Dedifferentiated amniotic fluid mesenchymal stem cell (primary cell): ENCODE results near the gene GNAQ.
A peak's percentile ranks its signal among the peaks of the same experiment; 100 is the strongest.

ENCODE experiments used
- DNase-seq: peaks from one replicate; pipeline ENCODE4 v3.0.0-alpha.2; 2016; ENCODE audit errors: extremely low spot score

The GNAQ gene

DNA sequence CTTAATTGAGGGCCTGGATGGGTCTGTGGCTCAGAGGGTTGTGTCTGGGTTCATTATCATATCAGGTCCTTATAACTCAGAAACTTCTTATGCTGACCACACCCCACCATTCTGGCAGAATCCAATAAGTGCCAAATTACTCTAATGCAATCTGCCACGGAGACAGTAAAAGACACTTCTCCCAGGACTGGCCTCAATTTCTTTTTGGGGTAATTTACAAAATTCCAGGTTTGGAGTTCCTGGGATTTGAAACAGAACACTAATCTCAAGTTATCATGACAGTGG lies 187.8 kb downstream of the GNAQ start:
- DNase-seq: no peak

DNA sequence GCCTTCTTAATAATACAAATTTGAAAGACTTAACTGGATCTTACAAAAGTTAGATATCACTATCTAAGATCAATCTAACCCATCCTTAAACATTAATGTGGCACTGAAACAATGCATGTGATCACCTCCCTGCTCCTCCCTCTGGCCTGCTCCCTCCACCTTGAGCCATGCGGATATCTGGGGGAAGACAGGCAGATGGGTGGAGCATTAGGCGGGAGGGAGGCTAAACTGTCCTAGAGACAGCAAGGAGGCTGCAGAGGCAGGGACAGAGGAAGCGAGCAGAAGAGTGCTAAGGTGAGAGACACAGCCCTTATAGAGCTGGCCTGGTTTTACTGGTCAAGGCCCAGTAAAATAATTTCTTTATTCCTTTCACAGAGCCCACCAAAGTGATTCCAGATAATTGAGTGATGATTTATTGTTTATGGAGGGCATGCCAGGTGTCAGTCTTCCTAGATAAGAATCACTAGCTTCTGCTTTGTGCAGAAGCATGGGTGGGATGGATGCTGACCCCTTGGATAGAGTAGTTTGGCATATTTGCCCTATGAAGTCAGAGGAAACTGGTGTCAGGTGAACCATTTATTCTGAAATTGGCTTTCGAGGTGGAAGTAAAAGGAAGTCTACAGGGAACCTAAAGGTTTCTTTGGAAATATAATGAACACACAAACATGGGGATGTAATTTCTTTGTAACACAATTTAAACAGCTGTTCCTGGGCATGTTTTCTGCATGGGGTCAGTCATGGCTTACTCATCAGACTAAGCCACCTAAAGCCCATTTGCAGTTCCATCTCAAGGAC lies 188.3 kb downstream of the GNAQ start:
- no peak for DNase-seq

DNA sequence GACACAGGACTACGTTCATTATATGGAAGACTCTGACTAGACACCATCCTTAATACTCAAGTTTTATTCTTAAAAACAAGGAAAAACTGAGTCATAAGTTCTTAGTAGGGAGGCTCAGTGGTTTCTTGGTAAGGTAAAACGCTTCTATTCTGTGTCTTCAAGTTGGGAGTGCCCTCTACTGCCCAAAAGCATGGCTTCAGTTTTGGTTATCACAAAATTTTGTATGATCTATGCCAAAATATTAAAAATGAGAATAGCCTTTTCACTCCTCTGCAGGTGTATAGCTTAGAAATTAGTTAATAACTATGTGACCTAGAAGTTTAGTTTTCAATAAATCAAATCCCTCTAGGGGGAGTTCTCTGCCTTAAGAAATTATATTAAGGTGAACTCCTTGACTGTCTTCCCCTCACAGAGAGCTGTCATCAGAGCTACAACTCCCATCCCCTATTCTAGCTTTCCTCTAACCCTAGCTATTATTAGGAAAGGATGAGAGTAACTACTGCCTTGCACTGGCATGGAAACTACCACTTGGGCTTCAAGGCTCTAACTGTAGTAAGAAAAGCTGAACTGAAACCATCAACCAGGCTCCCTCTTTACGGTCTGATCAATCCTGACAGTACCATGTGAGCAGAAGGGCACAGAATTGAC lies 189.7 kb downstream of the GNAQ start:
- DNase-seq: no peak

DNA sequence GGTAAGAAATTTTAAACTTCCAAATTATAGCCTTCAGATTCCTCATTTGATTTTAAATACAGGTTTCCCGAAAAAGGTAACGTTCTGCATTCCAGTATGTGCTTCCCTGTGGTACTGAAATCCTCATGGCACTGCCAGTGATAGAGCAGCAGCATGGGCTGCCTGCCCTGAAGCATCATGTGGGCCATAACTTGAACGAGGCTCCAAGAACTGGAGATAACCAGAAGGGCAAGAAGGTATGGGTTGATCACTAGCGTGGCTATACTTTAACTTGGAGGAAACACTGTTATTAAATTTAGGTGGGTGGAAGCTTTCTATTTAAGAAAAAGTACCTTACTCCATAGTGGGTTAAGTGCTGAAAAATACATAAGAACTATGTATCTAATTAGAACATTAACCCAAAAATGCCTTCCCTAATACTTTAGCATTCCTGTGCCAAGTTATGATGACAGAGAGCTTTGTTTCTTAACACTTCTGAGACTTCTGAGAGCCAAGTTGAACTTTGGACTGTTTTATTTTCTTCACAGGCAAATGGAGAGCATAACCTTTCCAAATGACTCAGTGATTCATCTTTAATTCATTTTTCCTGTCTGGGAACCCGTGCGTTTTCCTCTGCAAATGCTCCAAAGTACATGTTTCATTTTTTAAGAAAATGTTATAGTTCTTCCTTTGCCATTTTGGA lies 192.0 kb downstream of the GNAQ start:
- no peak for DNase-seq

DNA sequence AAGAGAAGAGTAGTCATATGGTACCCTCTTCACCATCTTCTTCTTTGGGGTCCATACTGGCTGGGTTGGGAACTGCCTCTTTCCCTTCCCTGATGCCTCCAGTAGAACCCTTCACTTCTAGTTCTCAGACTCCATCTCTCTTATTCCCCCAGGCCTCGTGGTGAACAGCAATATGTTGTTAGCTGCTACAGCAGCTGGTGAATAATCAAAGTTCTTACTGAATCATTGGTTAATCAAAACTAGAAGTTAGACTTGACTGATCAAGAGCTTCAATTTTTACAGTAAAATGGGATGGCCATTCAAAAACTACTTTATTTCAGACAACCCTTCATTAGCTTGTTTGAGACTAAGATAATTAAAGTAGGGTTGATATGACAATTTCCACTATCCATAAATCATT lies 192.6 kb downstream of the GNAQ start:
- DNase-seq: no peak

DNA sequence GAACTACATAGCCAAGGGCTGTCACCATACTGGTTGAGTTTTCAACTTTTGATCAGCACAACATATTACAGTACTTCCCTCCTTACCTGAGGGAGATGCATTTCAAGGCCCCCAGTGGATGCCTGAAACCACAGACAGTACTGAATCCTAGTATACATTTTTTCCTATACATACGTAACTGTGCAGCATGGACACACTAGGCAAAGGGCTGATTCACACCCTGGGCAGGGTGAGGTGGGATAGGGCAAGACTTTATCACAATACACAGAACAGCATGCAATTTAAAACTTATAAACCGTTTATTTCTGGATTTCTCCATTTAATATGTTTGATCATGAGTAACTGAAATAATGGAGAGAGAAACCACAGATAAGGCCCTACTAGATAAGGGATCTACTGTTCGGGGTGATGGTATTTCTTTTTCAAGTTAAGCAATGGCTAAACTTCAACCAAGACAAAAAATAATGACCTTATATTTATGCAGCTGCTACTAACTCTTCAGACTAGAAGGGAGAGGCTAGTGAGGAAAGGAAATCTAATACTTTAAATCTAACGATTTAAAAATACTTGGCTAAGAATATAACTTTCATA lies 196.6 kb downstream of the GNAQ start:
- DNase-seq: no peak

DNA sequence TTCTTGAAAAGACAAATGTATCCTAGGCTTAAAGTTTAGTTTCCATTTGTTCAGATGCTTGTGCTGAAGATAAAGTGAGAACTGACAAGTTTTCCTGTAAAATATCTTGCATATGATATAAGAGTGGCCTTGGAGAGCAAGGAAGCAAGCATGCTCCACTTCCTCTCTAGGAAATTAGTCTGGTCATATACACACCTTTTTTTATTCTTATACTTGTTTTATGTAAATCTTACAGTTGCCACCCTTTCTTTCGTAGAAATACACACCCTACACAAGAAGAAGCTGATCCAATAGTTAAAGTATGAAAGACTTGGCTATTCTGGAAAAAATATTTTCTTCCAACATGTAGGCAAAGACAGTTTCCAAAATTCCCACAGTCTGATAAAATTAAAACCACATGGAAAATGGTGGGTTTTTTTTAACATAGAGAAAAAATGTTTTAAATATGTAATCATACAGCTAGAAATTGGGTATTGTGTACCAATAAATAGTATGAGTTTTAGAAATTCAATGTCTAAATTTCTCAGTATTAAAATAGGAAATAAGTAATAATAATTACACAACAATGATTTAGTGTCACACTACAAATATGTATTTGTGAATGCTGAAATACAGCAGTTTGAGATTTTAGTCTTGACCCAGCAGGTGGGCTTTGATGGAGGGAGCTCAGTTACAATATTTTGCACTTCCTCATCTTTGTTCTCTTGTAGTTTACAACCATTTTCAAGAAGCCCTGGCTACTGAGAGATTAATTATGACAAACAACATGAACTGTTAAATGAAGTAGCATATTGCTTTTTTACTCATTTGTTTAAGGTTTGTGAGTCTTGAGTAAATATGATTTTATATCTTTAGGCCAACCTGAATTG lies 197.8 kb downstream of the GNAQ start:
- peak; percentile 57 for DNase-seq

DNA sequence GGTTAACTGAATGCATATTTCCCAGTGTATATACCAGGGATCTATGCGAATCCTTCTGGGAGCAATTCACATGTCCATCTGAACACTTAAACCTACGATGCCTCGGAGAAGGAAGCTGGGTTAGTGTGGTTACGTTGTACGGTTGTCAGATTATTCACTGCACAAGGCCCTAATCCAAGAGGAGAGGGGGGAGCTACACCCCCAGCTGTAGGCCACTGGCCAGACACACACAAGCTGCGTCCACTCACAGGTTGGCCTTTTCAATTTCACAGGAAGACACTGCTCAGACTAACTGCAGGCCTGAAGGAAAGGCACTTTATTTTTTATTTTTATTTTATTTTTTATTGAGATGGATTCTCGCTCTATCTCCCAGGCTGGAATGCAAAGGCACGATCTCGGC lies 199.0 kb downstream of the GNAQ start:
- DNase-seq: no peak

DNA sequence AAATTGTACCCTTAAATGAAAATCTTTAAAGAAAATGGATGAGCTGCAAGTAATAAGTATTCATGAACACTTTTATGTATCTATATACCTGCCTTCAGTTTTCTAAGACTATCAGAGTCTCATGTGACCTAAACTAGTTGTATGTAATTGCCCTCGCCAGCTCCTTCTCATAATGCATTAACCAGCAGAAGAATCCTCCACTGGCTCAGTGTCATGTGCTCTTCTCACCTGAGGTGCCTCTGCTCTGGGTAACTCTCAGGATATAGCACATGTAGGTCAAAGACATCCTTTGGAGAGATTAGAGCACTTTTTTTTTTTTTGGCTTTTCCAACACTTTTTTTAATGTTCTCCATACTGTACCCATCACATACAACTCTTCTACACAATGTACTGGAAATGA lies 199.8 kb downstream of the GNAQ start:
- DNase-seq: no peak

DNA sequence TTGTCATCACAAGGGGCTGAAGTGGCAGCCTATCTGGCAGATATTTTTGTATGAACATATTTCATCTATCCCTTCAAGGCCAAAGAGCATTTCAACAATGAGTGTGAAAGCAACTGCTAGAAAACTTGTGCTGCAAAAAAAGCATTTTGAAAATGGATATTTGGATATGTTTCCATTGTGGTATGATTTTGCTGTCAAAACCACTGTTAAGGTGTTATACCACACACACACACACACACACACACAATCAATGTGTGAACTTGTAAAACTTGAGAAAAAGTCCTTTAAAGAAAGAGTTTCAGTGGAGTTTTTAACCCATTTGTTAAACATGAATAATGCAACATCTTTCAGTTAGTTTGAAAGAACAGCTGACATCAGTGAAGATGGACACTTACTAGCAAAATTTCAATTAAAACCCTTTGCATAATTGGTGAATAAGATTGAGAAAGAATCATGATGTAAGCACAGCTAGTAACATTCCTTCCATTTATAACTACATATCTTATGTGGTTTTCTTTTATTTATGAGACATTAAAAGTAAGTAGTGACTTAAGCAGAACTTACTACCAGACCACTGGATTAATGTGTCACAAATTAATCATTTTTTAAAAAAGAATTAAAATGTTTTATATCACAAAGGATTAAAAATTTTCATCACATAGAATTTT lies 200.9 kb downstream of the GNAQ start:
- DNase-seq: no peak

DNA sequence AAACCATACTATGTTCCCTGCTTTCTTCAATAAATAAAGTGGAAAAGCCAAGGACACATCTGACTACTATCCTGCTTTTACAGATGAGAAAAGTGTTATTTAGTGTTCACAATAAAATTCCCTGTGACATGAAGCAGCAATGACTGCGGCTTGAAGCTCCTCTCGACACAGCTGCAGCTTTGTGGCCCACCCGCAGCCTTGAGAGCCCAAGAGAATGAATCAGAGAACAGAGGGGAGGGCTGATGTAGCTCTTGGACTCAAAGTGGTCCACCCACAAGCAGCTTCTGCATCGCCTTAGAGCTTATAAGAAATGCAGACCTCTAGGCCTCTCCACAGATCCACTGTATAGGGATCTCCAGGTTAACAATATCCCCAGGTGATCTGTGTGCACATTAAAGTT lies 202.2 kb downstream of the GNAQ start:
- no peak for DNase-seq

DNA sequence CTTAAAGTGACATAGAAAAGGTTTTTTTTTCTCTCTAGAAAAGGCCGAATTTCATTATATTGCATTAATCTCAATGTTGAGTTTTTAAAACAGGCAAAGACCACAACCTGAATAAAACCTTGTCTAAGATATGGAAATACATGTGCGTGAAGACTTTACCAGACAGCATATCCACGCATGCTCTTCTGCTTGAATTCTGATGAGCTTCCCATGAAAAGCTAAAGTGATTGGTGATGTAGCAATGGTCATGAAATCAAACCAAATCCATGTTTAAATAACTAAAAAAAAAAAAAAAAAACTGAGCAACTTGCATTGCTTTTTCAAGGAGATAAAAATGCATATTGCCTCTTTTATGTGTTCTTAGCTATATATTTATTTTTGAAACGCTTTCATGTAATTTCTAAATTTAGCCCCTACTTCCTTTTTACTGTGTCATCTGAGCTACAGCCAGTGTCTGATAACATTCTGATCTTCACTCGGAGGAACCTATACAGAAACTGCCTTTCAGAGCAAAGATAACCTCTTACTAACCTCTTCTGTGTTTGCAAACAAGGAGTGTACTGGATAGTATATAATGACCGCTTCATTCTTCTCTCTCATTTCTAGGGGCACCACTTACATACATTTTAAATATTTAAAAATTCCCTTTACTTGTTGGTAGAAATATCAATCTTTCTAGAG lies 204.4 kb downstream of the GNAQ start:
- no peak for DNase-seq

DNA sequence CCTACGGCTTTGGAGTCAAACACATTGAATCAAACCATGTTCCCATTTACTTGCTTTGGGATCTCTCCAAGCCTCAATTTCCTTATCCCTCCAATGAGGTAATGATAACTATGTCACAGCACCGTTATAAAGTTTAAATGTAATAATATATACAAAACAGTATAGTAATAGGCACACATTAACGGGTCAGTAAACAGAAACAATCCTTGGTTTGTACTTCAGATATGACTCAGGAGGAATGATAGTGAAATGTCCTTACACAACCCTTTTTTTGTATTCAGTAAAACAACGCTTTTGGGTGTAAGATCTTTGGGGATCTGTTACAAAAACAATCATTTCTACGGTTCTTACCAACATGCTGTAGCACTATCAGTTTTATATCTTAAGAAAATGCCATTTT lies 205.0 kb downstream of the GNAQ start:
- no peak for DNase-seq

DNA sequence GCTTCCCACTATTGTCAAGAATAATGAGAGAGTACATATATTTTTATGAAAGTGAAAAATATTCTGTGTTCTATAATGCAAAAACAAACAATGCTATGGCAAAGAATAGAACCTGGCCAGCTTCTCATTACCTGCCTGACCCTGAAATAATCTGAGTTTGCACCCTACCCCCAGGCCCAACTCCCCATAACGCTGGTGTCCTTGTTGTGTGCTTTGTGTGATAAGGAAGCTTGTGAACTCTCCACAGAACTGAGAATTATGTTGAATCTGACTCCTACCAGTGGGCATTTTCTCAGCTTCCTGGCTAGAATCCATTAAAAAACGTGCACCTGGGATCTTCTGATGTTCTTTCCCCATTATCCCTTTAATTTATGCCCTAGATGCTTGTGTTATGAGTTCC lies 205.5 kb downstream of the GNAQ start:
- DNase-seq: no peak

DNA sequence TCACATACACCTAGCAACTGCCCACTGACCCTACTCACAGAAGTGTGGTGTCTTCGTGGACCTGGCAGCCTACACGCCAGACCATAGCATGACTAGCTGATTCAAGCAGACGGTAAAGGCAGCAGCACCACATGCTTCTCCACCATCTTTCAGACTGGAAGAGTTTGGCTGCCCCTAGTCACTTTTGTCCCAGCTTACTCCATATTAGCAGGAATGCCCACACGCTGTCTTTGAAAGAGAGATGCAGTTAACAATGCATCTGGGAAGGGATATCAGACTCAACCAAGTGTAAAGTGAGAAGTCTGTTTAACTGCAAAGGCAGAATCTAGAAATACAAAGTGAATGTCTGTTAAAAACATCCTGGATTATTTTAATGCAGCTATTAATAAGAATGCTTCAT lies 206.2 kb downstream of the GNAQ start:
- no peak for DNase-seq

DNA sequence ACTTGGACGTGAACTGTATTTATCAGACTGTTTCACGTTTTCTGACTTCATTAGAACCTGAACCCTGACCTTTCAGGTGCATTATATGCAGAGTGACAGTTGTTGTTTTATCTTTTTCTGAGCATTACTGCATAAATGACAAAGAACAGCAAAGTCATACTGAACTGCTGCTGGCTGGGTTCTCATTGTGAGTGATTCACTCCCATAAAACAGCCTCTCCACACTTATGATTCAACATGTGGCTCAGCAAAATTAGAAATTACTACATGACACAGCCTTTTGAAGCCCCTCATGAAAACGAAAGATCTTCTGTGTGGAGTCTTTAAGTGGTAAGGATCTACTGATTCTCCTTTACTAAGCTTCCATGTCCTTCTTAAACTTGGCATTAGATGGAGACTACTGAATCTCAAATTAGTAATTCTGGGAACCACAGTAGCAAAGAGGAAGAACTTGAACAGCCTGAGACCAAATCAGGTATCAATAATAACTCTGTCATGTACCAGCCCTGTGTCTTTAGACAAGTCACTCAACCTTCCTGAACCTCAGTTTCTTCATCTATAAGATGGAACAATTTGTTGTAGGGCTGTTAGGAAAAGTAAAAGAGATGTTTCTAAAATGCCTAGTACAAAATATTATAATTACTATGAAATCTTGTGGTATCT lies 211.2 kb downstream of the GNAQ start:
- DNase-seq: no peak

DNA sequence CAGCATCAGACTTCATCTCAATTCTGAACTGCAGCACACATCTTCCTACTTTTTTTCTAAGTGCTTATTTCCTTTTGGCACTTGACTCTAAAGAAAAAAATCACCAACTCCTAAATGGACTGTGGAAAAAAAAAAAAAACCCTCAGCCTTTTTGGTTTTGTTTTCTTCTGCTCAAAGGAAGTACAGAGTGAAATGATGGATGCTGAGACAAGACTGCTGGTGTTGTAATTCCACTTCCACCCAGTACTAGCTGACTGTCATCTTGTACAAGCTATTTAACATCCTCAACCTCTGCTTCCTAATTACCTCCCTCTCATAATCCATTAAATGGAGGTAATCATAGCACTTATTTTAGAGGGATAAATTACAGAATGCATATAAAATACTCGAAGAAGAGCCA lies 212.0 kb downstream of the GNAQ start:
- DNase-seq: no peak

DNA sequence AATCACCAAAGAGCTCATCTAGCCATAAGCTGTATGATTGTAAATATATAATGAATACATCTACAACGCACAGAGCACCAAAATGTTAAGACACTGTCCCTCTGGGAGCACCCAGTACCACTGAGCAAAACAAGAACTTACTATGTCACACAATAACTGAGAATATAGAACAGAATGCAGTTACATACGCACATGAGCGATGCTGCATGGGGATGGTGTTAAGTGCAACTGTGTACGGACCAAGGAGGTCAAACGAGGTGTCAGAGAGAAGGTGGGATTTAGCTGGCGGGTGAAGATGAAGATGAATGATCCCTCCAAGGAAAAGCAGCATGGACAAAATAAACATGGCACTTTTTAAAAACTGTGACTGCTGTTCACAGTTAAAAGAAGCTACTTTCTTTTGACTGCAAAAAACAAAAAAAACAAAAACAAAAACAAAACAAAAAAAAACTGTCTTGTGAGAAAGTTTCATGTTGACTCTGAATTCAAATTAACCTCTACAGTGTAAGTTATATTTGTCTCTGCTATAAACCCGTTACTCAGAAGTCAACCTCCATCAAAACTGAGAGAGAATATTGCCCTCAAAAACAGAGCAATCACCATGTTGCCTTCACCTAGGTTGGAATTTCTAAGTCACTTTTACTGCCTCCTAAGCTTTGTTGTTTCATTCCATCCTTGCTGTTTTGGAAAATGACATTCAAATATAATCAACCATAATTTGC lies 213.9 kb downstream of the GNAQ start:
- DNase-seq: no peak

DNA sequence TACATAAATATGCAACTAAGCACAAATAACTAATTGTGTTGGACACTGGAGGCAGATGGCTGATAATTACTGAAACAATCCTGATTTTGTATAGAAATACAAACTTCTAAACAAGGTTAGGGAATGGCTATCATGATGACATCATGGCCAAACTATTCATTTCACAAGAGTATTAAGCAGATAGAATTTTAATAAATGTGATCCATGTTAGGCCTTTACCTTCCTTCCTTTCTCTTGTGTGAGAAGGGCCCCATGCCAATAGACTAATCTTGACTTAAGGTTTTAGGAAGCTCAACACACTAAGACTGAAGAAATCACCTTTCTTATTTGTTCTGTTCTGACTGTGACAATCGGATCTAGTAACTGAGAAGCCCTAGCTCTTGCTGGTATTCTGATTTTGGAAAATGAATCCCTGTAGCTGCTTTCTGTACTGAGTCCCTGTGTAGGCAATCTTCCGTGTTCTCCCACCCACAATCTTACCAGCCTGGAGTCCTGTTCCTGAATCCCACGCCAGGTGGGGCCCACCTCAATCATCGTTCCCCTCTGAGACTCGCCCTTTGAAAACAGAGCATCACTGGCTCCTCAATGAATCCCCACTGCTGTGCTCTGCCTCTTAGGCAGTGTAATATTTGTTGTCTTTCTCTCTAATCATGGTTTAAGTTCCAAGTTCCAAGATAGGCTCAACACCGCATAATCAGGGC lies 214.8 kb downstream of the GNAQ start:
- DNase-seq: no peak
